Measurements from ENCODE around the gene JARID2.

DNA sequence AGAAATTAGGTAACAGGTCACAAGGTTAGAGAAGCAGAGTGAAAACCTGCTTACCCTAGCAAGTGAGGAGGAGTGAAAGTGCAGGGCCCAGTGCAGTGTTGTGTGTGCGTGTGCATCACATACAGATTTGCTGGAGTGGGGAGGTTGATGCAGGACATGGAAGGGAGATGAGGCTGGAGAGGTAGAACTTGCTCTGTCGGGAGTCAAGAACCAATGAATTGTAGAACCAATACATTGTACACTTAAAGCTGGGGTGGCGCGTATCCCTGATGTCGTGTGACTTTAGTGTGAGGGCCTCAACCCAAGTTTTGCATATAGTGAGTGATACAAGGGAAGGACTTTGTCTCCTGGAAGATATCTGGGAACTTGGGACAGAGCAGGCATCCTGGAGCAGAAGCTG is 48.6 kb downstream of the JARID2 start:
- TF ChIP-seq TAF1 (IDR thresholded peaks at IDR 0.05; ENCODE audit: borderline replicate concordance, insufficient read depth, low read length) (no peak), SIN3A (IDR thresholded peaks at IDR 0.05; ENCODE audit: borderline replicate concordance, insufficient read depth, low read length) (no peak), POLR2AphosphoS5 (IDR thresholded peaks at IDR 0.05; ENCODE audit: low read depth, low read length) (no peak), REST (IDR thresholded peaks at IDR 0.05; ENCODE audit: insufficient read depth in 1 of 2, low read depth in 2 of 2, low read length in 2 of 2) (no peak), FOXP2 (optimal IDR thresholded peaks at IDR 0.05; ENCODE audit: borderline replicate concordance, extremely low read depth, extremely low read length, insufficient read depth) (no peak)
